IMR-90 (cell line): ENCODE data around the gene SH3GL2. TPM values are rescaled to one million over a fixed set of nuclear protein-coding genes. Genes with fewer than 3 reads are reported as not detected.

ENCODE experiments used
- ATAC-seq: fragments of 200-7000 bp; cut with Tn5 transposase; 2 replicates; pipeline ENCODE4 v1.9.1; 2020; ENCODE audit warnings: low read depth, mild to moderate bottlenecking, moderate library complexity
- BruUV-seq: library from RNA; stranded (reverse); fragments of 400-500 nt; replicated peaks from 2 replicates; lab custom pipeline; 2021; lab: Mats Ljungman, UMichigan
- CTCF ChIA-PET: fragments of 300-600 bp; formaldehyde crosslinking; extraction: SDS; loops from one replicate; lab custom pipeline; 2021; ENCODE audit warnings: antibody characterized with exemption; lab: Yijun Ruan, JAX
- POLR2A ChIA-PET: fragments of 300-600 bp; sonication (Branson Sonifier 250); formaldehyde crosslinking; loops from one replicate; lab custom pipeline; 2022; ENCODE audit warnings: antibody characterized with exemption; ENCODE audit not compliant: unreplicated experiment; lab: Charles Lee
- DNase-seq: peaks from one replicate; pipeline ENCODE4 v3.0.0; 2013
- H2AFZ ChIP-seq: replicated peaks from 2 replicates; pipeline ENCODE3; 2013; ENCODE audit warnings: low read length, mild to moderate bottlenecking; ENCODE audit not compliant: poor library complexity
- H2AK5ac ChIP-seq: 2 replicates; pipeline ENCODE4 v1.6.1; 2013; ENCODE audit warnings: low read depth, low read length, inconsistent platforms
- H2AK9ac ChIP-seq: replicated peaks from 2 replicates; pipeline ENCODE3; 2013; ENCODE audit warnings: mild to moderate bottlenecking, low read depth, low read length, moderate library complexity; ENCODE audit not compliant: poor library complexity
- H2BK120ac ChIP-seq: 2 replicates; pipeline ENCODE4 v1.6.1; 2013; ENCODE audit warnings: low read depth, low read length, inconsistent platforms
- H2BK15ac ChIP-seq: 3 replicates; pipeline ENCODE4 v1.6.1; 2013; ENCODE audit warnings: low read depth, low read length, inconsistent platforms
- H2BK20ac ChIP-seq: 2 replicates; pipeline ENCODE4 v1.6.1; 2013; ENCODE audit warnings: low read depth, mild to moderate bottlenecking, inconsistent platforms, low read length, moderate library complexity
- H2BK5ac ChIP-seq: 2 replicates; pipeline ENCODE4 v1.6.1; 2013; ENCODE audit warnings: mild to moderate bottlenecking, low read depth, low read length, inconsistent platforms; ENCODE audit not compliant: poor library complexity, severe bottlenecking
- H3K14ac ChIP-seq: replicated peaks from 2 replicates; pipeline ENCODE4 v1.6.1; 2013; ENCODE audit warnings: low read depth, low read length, inconsistent platforms
- H3K18ac ChIP-seq: 2 replicates; pipeline ENCODE4 v1.6.1; 2013; ENCODE audit warnings: low read depth, low read length, control low read depth
- H3K23ac ChIP-seq: 2 replicates; pipeline ENCODE4 v1.6.1; 2013; ENCODE audit warnings: low read depth, low read length, inconsistent platforms
- H3K27ac ChIP-seq: 2 replicates; pipeline ENCODE4 v1.5.1; 2013; ENCODE audit warnings: mild to moderate bottlenecking, control low read depth, low read length; ENCODE audit not compliant: insufficient read depth
- H3K27me3 ChIP-seq: 2 replicates; pipeline ENCODE4 v1.6.1; 2013; ENCODE audit warnings: low read length; ENCODE audit not compliant: control insufficient read depth, insufficient read depth
- H3K36me3 ChIP-seq: 2 replicates; pipeline ENCODE4 v1.6.1; 2013; ENCODE audit warnings: low read length, mixed read lengths; ENCODE audit not compliant: control insufficient read depth, insufficient read depth
- H3K4ac ChIP-seq: 2 replicates; pipeline ENCODE4 v1.6.1; 2013; ENCODE audit warnings: low read depth, low read length, inconsistent platforms
- H3K4me1 ChIP-seq: 2 replicates; pipeline ENCODE4 v1.6.1; 2013; ENCODE audit warnings: low read length, mixed read lengths; ENCODE audit not compliant: control insufficient read depth, insufficient read depth
- H3K4me2 ChIP-seq: 2 replicates; pipeline ENCODE4 v1.6.1; 2013; ENCODE audit warnings: low read depth, mild to moderate bottlenecking, control low read depth, low read length, moderate library complexity
- H3K4me3 ChIP-seq: 2 replicates; pipeline ENCODE4 v1.5.1; 2013; ENCODE audit warnings: low read depth, mild to moderate bottlenecking, control low read depth, low read length, moderate library complexity; ENCODE audit not compliant: insufficient read depth
- H3K56ac ChIP-seq: 2 replicates; pipeline ENCODE4 v1.6.1; 2013; ENCODE audit warnings: low read length, inconsistent platforms; ENCODE audit not compliant: insufficient read depth; ENCODE audit errors: extremely low read depth
- H3K79me1 ChIP-seq, 2 experiments: 2 replicates each; pipeline ENCODE4 v1.6.1; 2013; ENCODE audit warnings: low read length in 2 of 2, inconsistent platforms in 1 of 2, low read depth in 1 of 2
- H3K9ac ChIP-seq: 2 replicates; pipeline ENCODE4 v1.6.1; 2013; ENCODE audit warnings: low read depth, low read length, control low read depth
- H3K9me1 ChIP-seq: 2 replicates; pipeline ENCODE4 v1.6.1; 2013; ENCODE audit warnings: low read length, inconsistent platforms; ENCODE audit not compliant: insufficient read depth
- H3K9me3 ChIP-seq: 2 replicates; pipeline ENCODE4 v1.6.1; 2013; ENCODE audit warnings: low read length; ENCODE audit not compliant: control insufficient read depth, insufficient read depth
- H4K20me1 ChIP-seq: 2 replicates; pipeline ENCODE4 v1.6.1; 2013; ENCODE audit warnings: low read length, inconsistent platforms; ENCODE audit not compliant: insufficient read depth
- H4K5ac ChIP-seq: 2 replicates; pipeline ENCODE4 v1.6.1; 2013; ENCODE audit warnings: mild to moderate bottlenecking, low read depth, low read length, control low read depth
- H4K8ac ChIP-seq, 2 experiments: 2 replicates each; pipeline ENCODE4 v1.6.1; 2013; ENCODE audit warnings: low read depth in 2 of 2, low read length in 2 of 2, control low read depth in 1 of 2, inconsistent platforms in 1 of 2
- H4K91ac ChIP-seq: 2 replicates; pipeline ENCODE4 v1.6.1; 2013; ENCODE audit warnings: low read depth, low read length, inconsistent platforms; ENCODE audit not compliant: insufficient read depth
- MXI1 ChIP-seq: IDR thresholded peaks from 2 replicates; pipeline ENCODE4 v1.6.1; 2012; ENCODE audit warnings: low read depth, mild to moderate bottlenecking, low read length, moderate library complexity, borderline replicate concordance
- RCOR1 ChIP-seq: IDR thresholded peaks from 2 replicates; pipeline ENCODE4 v1.6.1; 2012; ENCODE audit warnings: mild to moderate bottlenecking, low read length, improper control_type of control experiment; ENCODE audit not compliant: insufficient replicate concordance
- WGBS, 2 experiments: methylation state at CpG; one replicate each; pipeline versions ENCODE4 v1.1.5 to v1.1.7; 2013; ENCODE audit warnings: missing lambda C conversion rate in 2 of 2; ENCODE audit not compliant: insufficient read length in 1 of 2; ENCODE audit errors: extremely low coverage in 2 of 2; 5-methylcytosine and 5-hydroxymethylcytosine counted together
- dilution Hi-C: fragments of 300-500 bp; cut with HindIII; formaldehyde crosslinking; loops from one replicate; pipeline ENCODE4 v1.14.3; 2018; ENCODE audit warnings: low sequenced_read_pairs; ENCODE audit not compliant: unreplicated experiment
- in situ Hi-C: fragments of 300-500 bp; cut with MboI; formaldehyde crosslinking; loops from 3 replicates; pipeline ENCODE4 v1.14.3; 2019; ENCODE audit warnings: low sequenced_read_pairs, inconsistent platforms, mixed read lengths
- intact Hi-C: fragments of 100-400 bp; cut with micrococcal nuclease; formaldehyde crosslinking; loops from 2 replicates; pipeline ENCODE4 v1.10.0; 2022
- polyA plus RNA-seq, 3 experiments: library from polyadenylated mRNA; depleted of rRNA; stranded (reverse); fragments of >200 nt; gene quantifications; 2 replicates each; pipeline ENCODE4 v1.2.3, GENCODE V29; 2012; ENCODE audit warnings: low replicate concordance in 1 of 3
- total RNA-seq: library from RNA; depleted of rRNA; stranded (reverse); fragments of >200 nt; gene quantifications from 2 replicates; pipeline ENCODE4 v1.2.3, GENCODE V29; 2012

Gene SH3GL2
- total and polyA plus RNA-seq, 2 of the 4 experiments (the other 2 are of a cell fraction) = under 0.01 to 0.05 TPM

DNA sequence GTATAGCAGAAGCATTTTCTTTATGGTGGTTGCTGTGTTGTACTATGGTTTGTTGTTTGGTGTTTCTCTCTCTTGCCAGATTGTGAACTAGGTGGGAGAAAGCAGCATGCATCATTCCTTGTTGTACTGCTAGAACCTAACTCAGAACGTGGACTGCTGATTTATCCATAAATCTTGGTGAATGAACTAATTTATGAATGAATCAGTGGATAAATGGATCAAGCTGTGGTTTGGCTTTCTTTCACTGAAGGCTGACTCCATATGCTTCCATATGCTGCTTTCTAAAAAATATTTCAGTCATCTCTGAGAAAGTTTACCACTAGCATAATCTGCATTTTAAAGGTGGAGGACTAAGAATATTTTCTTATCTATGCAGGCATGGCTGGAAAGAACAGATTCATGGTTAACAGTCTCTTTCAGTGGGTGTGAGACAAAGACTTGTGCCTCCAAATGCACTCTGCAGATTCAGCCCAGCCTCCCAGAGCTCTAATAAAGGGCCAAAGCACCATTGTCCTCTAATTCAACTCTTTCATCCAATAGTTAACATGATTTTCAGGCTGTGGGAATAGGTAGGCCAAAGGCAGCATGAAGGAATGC, 237.7 kb downstream of the SH3GL2 start:
- H2BK15ac ChIP-seq = no peak overlapping the region
- BruUV-seq = no TSS peak
- H3K23ac ChIP-seq = no peak overlapping the region
- no peak overlapping the region for H3K9ac ChIP-seq
- H4K8ac ChIP-seq = no peak overlapping the region
- no peak overlapping the region for H2BK5ac ChIP-seq
- no peak for DNase-seq
- H4K5ac ChIP-seq = no peak overlapping the region
- no peaks in the 10 kb centered on the region for H3K9me3 ChIP-seq
- ATAC-seq = no peak
- TF ChIP-seq RCOR1 (no peak), MXI1 (no peak)
- H3K56ac ChIP-seq = no peak overlapping the region
- H4K91ac ChIP-seq = no peak overlapping the region
- H4K20me1 ChIP-seq = no peaks in the 10 kb centered on the region
- intact Hi-C loops (no loop called here), dilution Hi-C loops (no loop called here), in situ Hi-C loops (loop anchor here (25.0 kb wide), 1 partner anchor 621 kb away; no protein-coding TSS in a partner anchor)
- no peak overlapping the region for H2BK20ac ChIP-seq
- H3K9me1 ChIP-seq = no peaks in the 10 kb centered on the region
- no peak overlapping the region for H2AFZ ChIP-seq
- no peak overlapping the region for H3K4ac ChIP-seq
- no peak overlapping the region for H3K27ac ChIP-seq
- POLR2A ChIA-PET = no interaction called here
- H3K36me3 ChIP-seq = no peaks in the 10 kb centered on the region
- no peak overlapping the region for H2BK120ac ChIP-seq
- CTCF ChIA-PET = no interaction called here
- no peak overlapping the region for H3K18ac ChIP-seq
- no peaks in the 10 kb centered on the region for H3K79me1 ChIP-seq
- no peak overlapping the region for H2AK9ac ChIP-seq
- H3K27me3 ChIP-seq = no peaks in the 10 kb centered on the region
- no peak overlapping the region for H3K14ac ChIP-seq
- H2AK5ac ChIP-seq = no peak overlapping the region
- H3K4me1 ChIP-seq = no peaks in the 10 kb centered on the region
- no CpG with 5 or more reads among the region's 1 CpG for WGBS, 2 experiments
- H3K4me2 ChIP-seq = no peak overlapping the region
- H3K4me3 ChIP-seq = no peak overlapping the region
